ENCODE measurements around the gene UVRAG. TPM values are rescaled to one million over a fixed set of nuclear protein-coding genes. Genes with fewer than 3 reads are reported as not detected.

Gene UVRAG
- total RNA-seq, 1 donor from 2014 or later = 20.2 TPM

DNA sequence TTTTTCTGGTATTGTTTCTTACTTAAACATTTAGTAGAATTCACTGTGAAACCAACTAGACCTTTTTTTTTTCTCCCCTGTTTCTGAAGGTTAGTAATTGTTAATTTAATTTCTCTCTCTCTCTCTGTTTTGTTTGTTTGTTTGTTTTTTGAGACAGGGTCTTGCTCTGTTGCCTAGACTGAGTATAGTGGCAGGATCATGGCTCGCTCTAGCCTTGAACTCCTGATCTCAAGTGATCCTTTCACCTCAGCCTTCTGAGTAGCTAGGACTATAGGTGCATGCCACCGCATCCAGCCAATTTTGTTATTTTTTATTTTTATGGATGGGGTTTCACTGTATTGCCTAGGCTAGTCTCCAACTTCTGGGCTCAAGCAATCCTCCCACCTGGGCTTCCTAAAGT lies 165.0 kb downstream of the UVRAG start:
- H3K27ac Mint-ChIP-seq (ENCODE audit: unreplicated experiment) = no peak overlapping the region
- TF ChIP-seq CTCF (IDR thresholded peaks at IDR 0.05) = no peak
- H3K27me3 Mint-ChIP-seq (ENCODE audit: unreplicated experiment) = no peaks in the 10 kb centered on the region
- H3K9me3 Mint-ChIP-seq (ENCODE audit: unreplicated experiment) = peaks cover 4% of the 10 kb centered on the region
- H3K4me1 Mint-ChIP-seq (ENCODE audit: unreplicated experiment) = peaks cover 7% of the 10 kb centered on the region
- no peak for DNase-seq (ENCODE audit: extremely low spot score, unreplicated experiment)
- H3K4me3 Mint-ChIP-seq (ENCODE audit: unreplicated experiment) = no peak overlapping the region
- H3K36me3 Mint-ChIP-seq (ENCODE audit: unreplicated experiment) = peaks cover 28% of the 10 kb centered on the region

GRCh38 chr11:75981546-75981945 lies 166.5 kb downstream of the UVRAG start:
- H3K9me3 Mint-ChIP-seq (ENCODE audit: unreplicated experiment) = peaks cover 4% of the 10 kb centered on the region
- no peak overlapping the region for H3K4me3 Mint-ChIP-seq (ENCODE audit: unreplicated experiment)
- TF ChIP-seq CTCF (IDR thresholded peaks at IDR 0.05) = no peak
- peaks cover 7% of the 10 kb centered on the region for H3K4me1 Mint-ChIP-seq (ENCODE audit: unreplicated experiment)
- H3K36me3 Mint-ChIP-seq (ENCODE audit: unreplicated experiment) = peaks cover 29% of the 10 kb centered on the region
- no peak for DNase-seq (ENCODE audit: extremely low spot score, unreplicated experiment)
- peak overlapping the region; percentile 3 for H3K27ac Mint-ChIP-seq (ENCODE audit: unreplicated experiment)
- no peaks in the 10 kb centered on the region for H3K27me3 Mint-ChIP-seq (ENCODE audit: unreplicated experiment)

DNA sequence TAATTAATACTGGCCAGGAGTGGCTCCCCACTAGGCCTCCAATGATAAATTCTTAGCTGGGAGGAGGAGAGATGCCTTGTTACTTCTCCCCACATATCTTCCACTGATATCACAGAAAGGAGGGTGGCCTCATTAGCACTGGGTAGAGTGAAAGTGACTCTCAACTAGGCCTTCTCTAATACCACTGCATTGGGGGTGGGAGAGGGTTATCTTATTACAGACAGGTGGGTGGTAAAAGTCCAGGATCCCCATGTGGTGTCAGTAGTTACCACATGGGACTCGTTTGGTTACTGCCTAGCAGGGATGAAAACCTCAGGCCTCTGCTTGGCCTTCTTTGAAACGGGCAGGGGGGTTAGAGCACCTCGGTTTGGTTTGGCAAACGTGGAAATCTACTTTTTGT lies 167.3 kb downstream of the UVRAG start:
- Mint-ChIP-seq H3K4me3 (ENCODE audit: unreplicated experiment) (no peak overlapping the region), H3K36me3 (ENCODE audit: unreplicated experiment) (peaks cover 32% of the 10 kb centered on the region), H3K27me3 (ENCODE audit: unreplicated experiment) (no peaks in the 10 kb centered on the region), H3K9me3 (ENCODE audit: unreplicated experiment) (peaks cover 4% of the 10 kb centered on the region), H3K27ac (ENCODE audit: unreplicated experiment) (no peak overlapping the region), H3K4me1 (ENCODE audit: unreplicated experiment) (peaks cover 11% of the 10 kb centered on the region)
- TF ChIP-seq CTCF (IDR thresholded peaks at IDR 0.05) = no peak
- DNase-seq (ENCODE audit: extremely low spot score, unreplicated experiment) = no peak

GRCh38 chr11:75986966-75987365 lies 172.0 kb downstream of the UVRAG start:
- no peak for DNase-seq (ENCODE audit: extremely low spot score, unreplicated experiment)
- no peak overlapping the region for H3K27ac Mint-ChIP-seq (ENCODE audit: unreplicated experiment)
- no peak for TF ChIP-seq CTCF (IDR thresholded peaks at IDR 0.05)
- no peak overlapping the region for H3K4me3 Mint-ChIP-seq (ENCODE audit: unreplicated experiment)
- no peaks in the 10 kb centered on the region for H3K27me3 Mint-ChIP-seq (ENCODE audit: unreplicated experiment)
- H3K4me1 Mint-ChIP-seq (ENCODE audit: unreplicated experiment) = peaks cover 5% of the 10 kb centered on the region
- no peaks in the 10 kb centered on the region for H3K9me3 Mint-ChIP-seq (ENCODE audit: unreplicated experiment)
- H3K36me3 Mint-ChIP-seq (ENCODE audit: unreplicated experiment) = peaks cover 26% of the 10 kb centered on the region

- Mint-ChIP-seq H3K36me3 (ENCODE audit: unreplicated experiment) (peaks cover 6% of the 10 kb centered on the region), H3K27me3 (ENCODE audit: unreplicated experiment) (no peaks in the 10 kb centered on the region), H3K27ac (ENCODE audit: unreplicated experiment) (no peak overlapping the region), H3K9me3 (ENCODE audit: unreplicated experiment) (no peaks in the 10 kb centered on the region), H3K4me1 (ENCODE audit: unreplicated experiment) (peaks cover 8% of the 10 kb centered on the region), H3K4me3 (ENCODE audit: unreplicated experiment) (no peak overlapping the region)
- no peak for DNase-seq (ENCODE audit: extremely low spot score, unreplicated experiment)
- no peak for TF ChIP-seq CTCF (IDR thresholded peaks at IDR 0.05)
Observed at GRCh38 chr11:75993126-75993525, 178.1 kb downstream of the UVRAG start.

Data from osteocyte (in vitro differentiated cells).